HepG2 (cell line): ENCODE results near the gene NRL. TPM values are rescaled to one million over a fixed set of nuclear protein-coding genes. Genes with fewer than 3 reads are reported as not detected.

Source experiments
- ADNP ChIP-seq: sonication (generic); formaldehyde crosslinking; IDR thresholded peaks from 2 replicates; pipeline ENCODE4 v1.4.0; 2020; ENCODE audit warnings: missing genetic modification reagents
- ELF3 ChIP-seq: IDR thresholded peaks from 2 replicates; pipeline ENCODE4 v1.6.1; 2016; ENCODE audit warnings: missing genetic modification reagents, missing compliant biosample characterization
- FOXC1 ChIP-seq: sonication (generic); formaldehyde crosslinking; IDR thresholded peaks from 2 replicates; pipeline ENCODE4 v1.8.0; 2022; ENCODE audit warnings: mild to moderate bottlenecking, missing genetic modification reagents, borderline replicate concordance
- KMT2A ChIP-seq: sonication (generic); formaldehyde crosslinking; IDR thresholded peaks from 2 replicates; pipeline ENCODE4 v1.4.0; 2020; ENCODE audit warnings: missing genetic modification reagents
- MYNN ChIP-seq: sonication (generic); formaldehyde crosslinking; IDR thresholded peaks from 2 replicates; pipeline ENCODE4 v1.4.0; 2020; ENCODE audit warnings: mild to moderate bottlenecking, low read depth, missing genetic modification reagents
- NCOA5 ChIP-seq: sonication (generic); formaldehyde crosslinking; IDR thresholded peaks from 2 replicates; pipeline ENCODE4 v1.4.0; 2020; ENCODE audit warnings: missing genetic modification reagents
- PAF1 ChIP-seq: IDR thresholded peaks from 2 replicates; pipeline ENCODE4 v1.6.1; 2016; ENCODE audit warnings: missing genetic modification reagents, missing compliant biosample characterization
- PHF5A ChIP-seq: IDR thresholded peaks from one replicate; pipeline ENCODE4 v1.6.1; 2018; ENCODE audit warnings: low read depth, missing genetic modification reagents; ENCODE audit not compliant: unreplicated experiment
- POLR2AphosphoS5 ChIP-seq: IDR thresholded peaks from 2 replicates; pipeline ENCODE4 v1.6.1; 2012; ENCODE audit warnings: low read depth, low read length
- RBFOX2 ChIP-seq: fragments of 200-400 bp; formaldehyde crosslinking; IDR thresholded peaks from 2 replicates; pipeline ENCODE4 v1.6.1; 2017; ENCODE audit warnings: low read depth, mild to moderate bottlenecking, low read length
- RXRA ChIP-seq: sonication (generic); formaldehyde crosslinking; IDR thresholded peaks from 2 replicates; pipeline ENCODE4 v1.5.1; 2020; ENCODE audit warnings: missing genetic modification reagents
- SAP130 ChIP-seq: IDR thresholded peaks from 2 replicates; pipeline ENCODE4 v1.6.1; 2016; ENCODE audit warnings: low read depth
- SCMH1 ChIP-seq: sonication (generic); formaldehyde crosslinking; IDR thresholded peaks from 2 replicates; pipeline ENCODE4 v1.9.0; 2021; ENCODE audit warnings: missing genetic modification reagents, mild to moderate bottlenecking, borderline replicate concordance
- SNAI1 ChIP-seq: sonication (generic); formaldehyde crosslinking; IDR thresholded peaks from 2 replicates; pipeline ENCODE4 v1.5.0; 2020; ENCODE audit warnings: mild to moderate bottlenecking, missing genetic modification reagents, borderline replicate concordance
- SOX13 ChIP-seq, 3 experiments: fragments of 450-650 bp in 1 of 3; sonication (generic) in 1 of 3; formaldehyde crosslinking in 1 of 3; IDR thresholded peaks in 2 of 3; conservative IDR thresholded peaks in 1 of 3; 2 replicates each; pipeline versions ENCODE4 v1.5.0 to v1.6.1; 2016 to 2020; ENCODE audit warnings: antibody characterized with exemption in 1 of 3, mild to moderate bottlenecking in 1 of 3, missing compliant biosample characterization in 1 of 3, missing genetic modification reagents in 1 of 3, moderate library complexity in 1 of 3
- TEAD3 ChIP-seq: optimal IDR thresholded peaks from 2 replicates; pipeline ENCODE3; 2016; ENCODE audit warnings: borderline replicate concordance
- THRA ChIP-seq: sonication (generic); formaldehyde crosslinking; IDR thresholded peaks from 2 replicates; pipeline ENCODE4 v1.4.0; 2020; ENCODE audit warnings: missing genetic modification reagents, borderline replicate concordance
- UBTF ChIP-seq: sonication (generic); formaldehyde crosslinking; IDR thresholded peaks from 2 replicates; pipeline ENCODE4 v1.4.0; 2020; ENCODE audit warnings: mild to moderate bottlenecking, missing genetic modification reagents
- ZBTB3 ChIP-seq: sonication (generic); formaldehyde crosslinking; IDR thresholded peaks from 2 replicates; pipeline ENCODE4 v1.4.0; 2020; ENCODE audit warnings: low read depth, mild to moderate bottlenecking, moderate library complexity, missing genetic modification reagents, borderline replicate concordance
- ZFP1 ChIP-seq: IDR thresholded peaks from 2 replicates; pipeline ENCODE4 v1.6.1; 2016
- ZNF10 ChIP-seq: sonication (generic); formaldehyde crosslinking; IDR thresholded peaks from 2 replicates; pipeline ENCODE4 v1.4.0; 2020; ENCODE audit warnings: mild to moderate bottlenecking, low read depth, missing genetic modification reagents, borderline replicate concordance
- ZNF24 ChIP-seq: fragments of 450-650 bp; IDR thresholded peaks from 2 replicates; pipeline ENCODE4 v1.6.1; 2017; ENCODE audit warnings: antibody characterized with exemption, mild to moderate bottlenecking
- ZNF460 ChIP-seq: sonication (generic); formaldehyde crosslinking; IDR thresholded peaks from 2 replicates; pipeline ENCODE4 v1.5.1; 2020; ENCODE audit warnings: missing genetic modification reagents, mild to moderate bottlenecking, borderline replicate concordance
- ZNF552 ChIP-seq: sonication (generic); formaldehyde crosslinking; IDR thresholded peaks from 2 replicates; pipeline ENCODE4 v1.9.0; 2022; ENCODE audit warnings: missing genetic modification reagents, mild to moderate bottlenecking, borderline replicate concordance
- ZNF569 ChIP-seq: sonication (generic); formaldehyde crosslinking; IDR thresholded peaks from 2 replicates; pipeline ENCODE4 v1.5.0; 2020; ENCODE audit warnings: mild to moderate bottlenecking, missing genetic modification reagents, moderate library complexity, borderline replicate concordance
- polyA plus RNA-seq, 8 experiments: library from polyadenylated mRNA; depleted of rRNA in 3 of 8; stranded (reverse) in 7 of 8; unstranded in 1 of 8; fragments of >200 nt; fragmentation: Illumina TruSeq in 4 of 8; extraction: Trizol in 4 of 8; gene quantifications; 2 replicates each; pipeline versions ENCODE4 v1.2.1 to v1.2.3, GENCODE V29; 2011 to 2016; ENCODE audit warnings: low read depth in 4 of 8, missing spikeins in 1 of 8, mixed read lengths in 1 of 8; ENCODE audit not compliant: insufficient read depth in 1 of 8
- total RNA-seq, 5 experiments: library from RNA; depleted of rRNA; stranded (reverse); fragments of >200 nt; fragmentation: Illumina TruSeq; extraction: Trizol; gene quantifications; 2 replicates each; pipeline ENCODE4 v1.2.3, GENCODE V29; 2016; ENCODE audit warnings: low read depth in 1 of 5
- TF ChIP-seq, protein P1 (sequence below): sonication (generic); formaldehyde crosslinking; IDR thresholded peaks from 2 replicates; pipeline ENCODE4 v1.8.1; 2023; ENCODE audit warnings: mild to moderate bottlenecking, moderate library complexity, missing genetic modification reagents

The NRL gene
- total and polyA plus RNA-seq, 2 of the 13 experiments (the other 11 are each of a cell fraction or from before 2014, with no cell fraction given): 2.5 to 4.7 TPM

DNA sequence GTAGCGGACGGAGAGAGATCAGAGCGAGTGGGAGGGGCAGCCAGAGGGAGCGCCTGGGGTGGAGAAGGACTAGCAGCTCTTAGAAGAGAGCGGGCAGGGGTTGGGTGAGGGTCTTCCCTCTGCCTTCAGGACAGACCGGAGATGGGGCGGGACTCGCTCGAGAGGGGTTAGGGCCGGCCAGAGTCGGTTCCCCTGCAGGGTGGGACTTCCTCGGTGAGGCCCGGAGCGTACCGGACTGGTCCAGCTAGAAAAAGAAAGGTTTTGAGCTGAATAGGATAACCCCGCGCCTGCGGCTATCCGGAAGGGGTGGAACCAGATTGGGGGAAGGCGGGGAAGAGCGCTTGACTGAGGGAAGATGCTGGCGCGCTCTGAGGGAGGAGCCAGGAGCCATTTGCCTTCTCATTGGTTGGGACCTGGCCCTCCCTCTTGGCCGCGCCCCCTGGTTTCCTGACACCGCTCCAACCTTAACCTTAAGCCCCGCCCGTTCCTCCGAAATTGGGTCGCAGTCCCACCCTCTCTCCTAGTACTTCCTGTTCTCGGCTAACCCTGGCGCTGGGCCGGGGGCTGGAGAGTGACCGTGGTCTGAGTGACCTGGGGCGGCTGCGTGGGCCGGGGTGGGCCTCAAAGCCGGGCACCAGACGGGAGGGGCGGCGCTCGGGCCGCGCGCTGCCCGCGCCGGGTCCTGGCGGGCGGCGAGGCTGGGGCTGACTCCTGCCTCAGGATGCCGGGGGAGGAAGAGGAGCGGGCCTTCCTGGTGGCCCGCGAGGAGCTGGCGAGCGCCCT, 32.4 kb upstream of the NRL start, which contains the start of gene RNF31 (continued):
- TF ChIP-seq SCMH1 (CRISPR knock-in tag) (no peak), RBFOX2 (peak; percentile 95), ZBTB3 (peak; percentile 2; the same call in 1 of the 2 replicates), ZNF552 (CRISPR knock-in tag) (0 out of 2 replicates have a peak, but pooled peaks have one; percentile 42), ZNF460 (CRISPR knock-in tag) (no peak), ZNF569 (CRISPR knock-in tag) (peak; percentile 95; the same call in 1 of the 2 replicates), ELF3 (CRISPR knock-in tag) (peak; percentile 93), THRA (CRISPR knock-in tag) (peak; percentile 71; the same call in 1 of the 2 replicates), ZFP1 (no peak), SOX13 (IDR thresholded peaks at IDR 0.05) (0 out of 2 replicates have a peak, but pooled peaks have one; percentile 40), SOX13 (CRISPR knock-in tag; conservative IDR thresholded peaks at IDR 0.05 in 1 of 2, IDR thresholded peaks at IDR 0.05 in 1 of 2) (0 out of 4 replicates have a peak, but pooled peaks of 1 of the 2 experiments have one; percentile 75), TEAD3 (CRISPR knock-in tag) (no peak), ZNF24 (peak; percentile 53; the same call in 1 of the 2 replicates), FOXC1 (CRISPR knock-in tag) (no peak), PHF5A (CRISPR knock-in tag) (peak; percentile 26), PAF1 (0 out of 2 replicates have a peak, but pooled peaks have one; percentile 32), ADNP (no peak), SNAI1 (CRISPR knock-in tag) (no peak), SAP130 (CRISPR knock-in tag) (peak; percentile 89), MYNN (CRISPR knock-in tag) (peak; percentile 76; the same call in 1 of the 2 replicates), ZNF10 (CRISPR knock-in tag) (no peak), NCOA5 (peak; percentile 25; the same call in 1 of the 2 replicates), UBTF (CRISPR knock-in tag) (peak; percentile 72), RXRA (CRISPR knock-in tag) (peak; percentile 80; the same call in 1 of the 2 replicates), KMT2A (CRISPR knock-in tag) (peak; percentile 58), POLR2AphosphoS5 (peak; percentile 78)
- TF ChIP-seq, protein P1, sequence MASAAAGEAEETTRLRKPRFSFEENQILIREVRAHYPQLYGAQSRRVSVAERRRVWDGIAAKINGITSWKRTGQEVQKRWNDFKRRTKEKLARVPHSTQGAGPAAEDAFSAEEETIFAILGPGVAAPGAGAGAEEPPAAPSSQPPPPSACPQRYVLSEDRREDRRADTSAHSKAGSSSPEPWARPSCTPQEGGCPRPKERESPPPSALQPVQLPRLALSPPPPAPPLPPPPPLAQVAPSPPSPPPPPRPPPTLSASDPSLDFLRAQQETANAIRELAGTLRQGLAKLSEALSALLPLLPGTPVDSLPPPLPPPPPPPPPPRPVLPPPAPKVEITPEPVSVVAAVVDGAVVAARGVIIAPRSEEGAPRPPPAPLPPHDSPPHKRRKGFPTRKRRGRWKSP (CRISPR knock-in tag): no peak
